Natural killer cell (primary cell): ENCODE data around the gene TTF1. TPM values are rescaled to one million over a fixed set of nuclear protein-coding genes. Genes with fewer than 3 reads are reported as not detected.

Experiments used
- ATAC-seq, 3 donors: fragments of 150-1000 bp in 2 of 3; fragments of 200-7000 bp in 1 of 3; cut with Tn5 transposase; 1 replicate in 1 of 3; 2 replicates in 2 of 3; pipeline ENCODE4 v1.10.0; 2021; ENCODE audit warnings: mild to moderate bottlenecking in 2 of 3, moderate library complexity in 2 of 3
- DNase-seq, 2 donors: peaks; one replicate each; pipeline versions ENCODE4 v3.0.0 to v3.0.0-alpha.2; 2013 to 2021; ENCODE audit warnings: mixed read lengths in 1 of 2
- H3K27ac ChIP-seq: one replicate; pipeline ENCODE4 v1.5.1; 2013; ENCODE audit warnings: mild to moderate bottlenecking, low read length
- H3K27me3 ChIP-seq: one replicate; pipeline ENCODE4 v1.6.1; 2013; ENCODE audit warnings: low read length; ENCODE audit not compliant: control insufficient read depth, insufficient read depth
- H3K36me3 ChIP-seq: one replicate; pipeline ENCODE4 v1.6.1; 2013; ENCODE audit warnings: low read length; ENCODE audit not compliant: control insufficient read depth, insufficient read depth
- H3K4me1 ChIP-seq: one replicate; pipeline ENCODE4 v1.6.1; 2013; ENCODE audit warnings: low read length; ENCODE audit not compliant: control insufficient read depth, insufficient read depth
- H3K4me3 ChIP-seq: one replicate; pipeline ENCODE4 v1.5.1; 2013; ENCODE audit warnings: low read length
- H3K9me3 ChIP-seq: one replicate; pipeline ENCODE4 v1.6.1; 2013; ENCODE audit warnings: low read length; ENCODE audit not compliant: control insufficient read depth, insufficient read depth
- H3K27ac Mint-ChIP-seq, 2 donors: one replicate each; pipeline ENCODE4 v1.8.0; 2022; ENCODE audit warnings: mild to moderate bottlenecking in 2 of 2, mixed read lengths in 2 of 2, moderate library complexity in 1 of 2
- H3K27me3 Mint-ChIP-seq, 2 donors: one replicate each; pipeline ENCODE4 v1.8.0; 2022; ENCODE audit warnings: low read depth in 2 of 2, mixed read lengths in 2 of 2
- H3K36me3 Mint-ChIP-seq: one replicate; pipeline ENCODE4 v1.8.0; 2022; ENCODE audit warnings: mixed read lengths
- H3K4me1 Mint-ChIP-seq, 2 donors: one replicate each; pipeline ENCODE4 v1.8.0; 2022; ENCODE audit warnings: mixed read lengths in 2 of 2
- H3K4me3 Mint-ChIP-seq: one replicate; pipeline ENCODE4 v1.8.0; 2022; ENCODE audit warnings: mild to moderate bottlenecking, moderate library complexity, mixed read lengths
- H3K9me3 Mint-ChIP-seq, 2 donors: one replicate each; pipeline ENCODE4 v1.8.0; 2022; ENCODE audit warnings: mixed read lengths in 2 of 2
- CTCF ChIP-seq: fragments of 200-600 bp; IDR thresholded peaks from one replicate; pipeline ENCODE4 v1.8.0; 2022; ENCODE audit warnings: antibody characterized with exemption
- WGBS: methylation state at CpG from one replicate; pipeline ENCODE4 v1.1.7; 2013; ENCODE audit warnings: missing lambda C conversion rate; ENCODE audit not compliant: insufficient coverage; 5-methylcytosine and 5-hydroxymethylcytosine counted together
- intact Hi-C: fragments of 100-400 bp; cut with micrococcal nuclease; formaldehyde crosslinking; loops from one replicate; pipeline ENCODE4 v1.14.2; 2022
- total RNA-seq, 4 donors: library from RNA; stranded (reverse); fragments of 120-200 nt in 1 of 4; gene quantifications; one replicate each; pipeline versions ENCODE4 v1.2.3 to v1.2.4, GENCODE V29; 2013 to 2022

The TTF1 gene
- total RNA-seq, 3 donors from 2014 or later (not counting 1 experiment from before 2014, with no cell fraction given): 11.2 to 14.5 (median 12.9) TPM

GRCh38 chr9:132413926-132414325 is 7.3 kb upstream of the TTF1 start:
- Mint-ChIP-seq H3K36me3 (no peaks in the 10 kb centered on the region), H3K4me3 (no peak overlapping the region), H3K27ac (no peak overlapping the region), H3K4me1 (peaks cover 9 to 10% of the 10 kb centered on the region in 2 donors), H3K27me3 (peaks cover 56 to 71% of the 10 kb centered on the region in 2 donors), H3K9me3 (no peaks in the 10 kb centered on the region)
- no peaks in the 10 kb centered on the region for H3K9me3 ChIP-seq
- no peak for TF ChIP-seq CTCF
- DNase-seq (no peak), ATAC-seq (no peak)
- H3K27ac ChIP-seq: no peak overlapping the region
- intact Hi-C loops: loop anchor here (5.0 to 10.0 kb wide), 2 partner anchors 93 to 261 kb away; partner anchors contain the start of gene GTF3C4
- H3K36me3 ChIP-seq: no peaks in the 10 kb centered on the region
- no peak overlapping the region for H3K4me3 ChIP-seq
- H3K27me3 ChIP-seq: peaks cover 45% of the 10 kb centered on the region
- 62% methylated on average over 5 of the region's 5 CpGs for WGBS
- peaks cover 24% of the 10 kb centered on the region for H3K4me1 ChIP-seq

DNA sequence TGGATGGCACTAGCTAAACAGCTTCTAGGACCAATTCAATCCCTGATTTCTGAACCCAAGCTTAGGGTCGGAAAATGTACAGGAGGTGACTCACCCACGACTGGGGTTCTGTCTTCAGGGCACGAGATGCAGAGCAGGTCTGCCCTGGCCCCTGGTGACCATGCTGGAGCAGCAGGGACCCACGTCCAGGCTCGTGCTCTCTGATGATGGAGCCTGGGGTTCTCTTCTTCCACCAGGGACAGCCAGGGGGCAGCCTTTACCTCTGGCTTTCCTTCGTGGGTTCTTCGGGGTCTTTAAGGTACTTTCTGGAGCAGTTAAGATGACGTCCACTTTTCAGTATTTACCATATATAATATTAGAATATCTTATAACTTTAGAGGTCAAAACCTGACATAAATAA is 5.4 kb upstream of the TTF1 start:
- no peaks in the 10 kb centered on the region for H3K9me3 ChIP-seq
- peak; percentile 74 for TF ChIP-seq CTCF
- Mint-ChIP-seq H3K27ac (no peak overlapping the region), H3K27me3 (peaks cover 46 to 53% of the 10 kb centered on the region in 2 donors), H3K4me3 (no peak overlapping the region), H3K9me3 (no peaks in the 10 kb centered on the region), H3K4me1 (peaks cover 12% of the 10 kb centered on the region in 2 donors), H3K36me3 (no peaks in the 10 kb centered on the region)
- DNase-seq (peak; percentile 26 to 59), ATAC-seq (peak in 2 of 3 donors; percentile 43 to 55)
- peaks cover 37% of the 10 kb centered on the region for H3K27me3 ChIP-seq
- 5% methylated on average over 5 of the region's 8 CpGs for WGBS
- intact Hi-C loops: loop anchor here (1.0 to 10.0 kb wide), 3 partner anchors 95 to 388 kb away; partner anchors contain the start of gene GTF3C4
- peaks cover 26% of the 10 kb centered on the region for H3K4me1 ChIP-seq
- H3K4me3 ChIP-seq: no peak overlapping the region
- no peaks in the 10 kb centered on the region for H3K36me3 ChIP-seq
- H3K27ac ChIP-seq: no peak overlapping the region

DNA sequence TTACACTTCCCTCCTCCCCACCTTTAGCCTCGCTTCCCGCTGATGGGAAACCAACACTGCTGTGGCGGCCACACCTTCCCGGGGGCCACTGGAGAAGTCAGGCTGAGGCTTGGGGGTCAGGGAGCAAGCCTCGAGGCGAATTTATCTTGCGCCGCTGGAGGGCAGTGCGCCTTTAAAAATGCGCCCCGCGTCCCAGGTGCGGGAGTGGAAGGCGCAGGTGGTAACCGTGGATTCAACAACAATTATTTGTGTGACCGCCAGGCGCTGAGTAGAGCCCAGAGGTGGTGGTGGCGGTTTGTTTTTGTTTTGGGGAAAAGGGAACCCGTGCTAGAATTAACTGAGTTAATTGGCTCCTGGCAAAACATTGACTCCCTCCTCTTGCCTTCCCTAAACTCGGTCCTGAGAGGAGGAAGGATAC is 4.5 kb upstream of the TTF1 start:
- DNase-seq: peak; percentile 54 to 87
- Histone ChIP-seq H3K27me3 (peaks cover 37% of the 10 kb centered on the region), H3K27ac (no peak overlapping the region), H3K4me3 (peak overlapping the region; percentile 11), H3K4me1 (peaks cover 33% of the 10 kb centered on the region), H3K36me3 (no peaks in the 10 kb centered on the region), H3K9me3 (no peaks in the 10 kb centered on the region)
- Mint-ChIP-seq H3K27ac (no peak overlapping the region), H3K27me3 (peaks cover 46 to 53% of the 10 kb centered on the region in 2 donors), H3K4me1 (peaks cover 20% of the 10 kb centered on the region in 2 donors), H3K9me3 (no peaks in the 10 kb centered on the region), H3K4me3 (peak overlapping the region; percentile 66), H3K36me3 (no peaks in the 10 kb centered on the region)
- 1% methylated on average over 20 of the region's 20 CpGs for WGBS
- intact Hi-C loops: loop anchor here (1.0 to 10.0 kb wide), 4 partner anchors 76 to 264 kb away; partner anchors contain the start of gene GTF3C4
- peak; percentile 55 to 62 (median 59) for ATAC-seq
- TF ChIP-seq CTCF: peak; percentile 85

DNA sequence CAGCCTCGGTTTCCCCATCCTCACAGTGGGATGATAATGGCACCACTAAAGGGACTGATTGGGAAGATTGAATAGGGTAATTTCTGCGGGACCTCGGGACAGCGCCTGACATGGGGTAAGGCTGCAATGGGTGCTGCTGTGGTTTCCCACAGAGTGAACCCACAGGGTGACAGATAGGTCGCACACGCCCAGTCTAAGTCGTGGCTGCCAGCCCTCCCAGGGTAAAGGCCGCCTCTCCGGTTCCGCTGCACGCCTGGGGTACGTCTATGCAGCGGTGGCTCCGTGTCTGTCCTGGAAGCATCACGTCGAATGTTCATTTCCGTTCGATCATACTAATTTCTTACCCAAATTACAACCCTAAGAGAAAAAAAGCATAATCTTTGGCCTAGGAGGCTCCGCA is 4.0 kb upstream of the TTF1 start:
- H3K27me3 Mint-ChIP-seq: peaks cover 46 to 50% of the 10 kb centered on the region in 2 donors
- no peaks in the 10 kb centered on the region for H3K9me3 ChIP-seq
- intact Hi-C loops: loop anchor here (1.0 to 10.0 kb wide), 4 partner anchors 76 to 264 kb away; partner anchors contain the start of gene GTF3C4
- H3K4me3 Mint-ChIP-seq: peak overlapping the region; percentile 66
- H3K9me3 Mint-ChIP-seq: no peaks in the 10 kb centered on the region
- H3K27ac Mint-ChIP-seq: no peak overlapping the region
- H3K4me1 Mint-ChIP-seq: peaks cover 25% of the 10 kb centered on the region in 2 donors
- peaks cover 37% of the 10 kb centered on the region for H3K27me3 ChIP-seq
- no peaks in the 10 kb centered on the region for H3K36me3 ChIP-seq
- no peak overlapping the region for H3K27ac ChIP-seq
- H3K4me3 ChIP-seq: peak overlapping the region; percentile 11
- DNase-seq (peak; percentile 17 to 58), ATAC-seq (peak in 2 of 3 donors; percentile 28 to 36)
- whole genome bisulfite sequencing: 4% methylated on average over 19 of the region's 19 CpGs
- no peaks in the 10 kb centered on the region for H3K36me3 Mint-ChIP-seq
- H3K4me1 ChIP-seq: peaks cover 37% of the 10 kb centered on the region
- no peak for TF ChIP-seq CTCF
